ENCODE data around the gene CDYL. TPM values are rescaled to one million over a fixed set of nuclear protein-coding genes. Genes with fewer than 3 reads are reported as not detected.
A peak's percentile ranks its signal among the peaks of the same experiment; 100 is the strongest.

CDYL gene
- total and polyA plus RNA-seq, 2 experiments from 2014 or later, result 38.0 to 60.8 TPM

GRCh38 chr6:4803343-4803744 is 27.1 kb downstream of the CDYL start:
- no peak for TF ChIP-seq CTCF (IDR thresholded peaks at IDR 0.05; ENCODE audit: low read depth, low read length)
- Histone ChIP-seq H3K27me3 (no peaks in the 10 kb centered on the region), H3K36me3 (no peaks in the 10 kb centered on the region), H3K4me3 (no peak overlapping the region), H3K4me1 (ENCODE audit: low read depth) (peaks cover 18% of the 10 kb centered on the region), H3K9me3 (ENCODE audit: low read depth) (no peaks in the 10 kb centered on the region), H3K27ac (no peak overlapping the region)
- DNase-seq (ENCODE audit: low read depth in 1 of 2, low spot score in 1 of 2), result no peak

GRCh38 chr6:4804095-4804494 is 27.9 kb downstream of the CDYL start:
- no peaks in the 10 kb centered on the region for H3K9me3 ChIP-seq (ENCODE audit: low read depth)
- DNase-seq (ENCODE audit: low read depth in 1 of 2, low spot score in 1 of 2), result peak in 1 of 2 donors; percentile 55
- no peak overlapping the region for H3K4me3 ChIP-seq
- H3K4me1 ChIP-seq (ENCODE audit: low read depth), result peaks cover 18% of the 10 kb centered on the region
- no peaks in the 10 kb centered on the region for H3K36me3 ChIP-seq
- H3K27ac ChIP-seq, result no peak overlapping the region
- TF ChIP-seq CTCF (IDR thresholded peaks at IDR 0.05; ENCODE audit: low read depth, low read length), result no peak
- no peaks in the 10 kb centered on the region for H3K27me3 ChIP-seq

GRCh38 chr6:4805553-4806336 is 29.5 kb downstream of the CDYL start:
- no peak overlapping the region for H3K27ac ChIP-seq
- H3K4me1 ChIP-seq (ENCODE audit: low read depth), result peaks cover 18% of the 10 kb centered on the region
- H3K9me3 ChIP-seq (ENCODE audit: low read depth), result no peaks in the 10 kb centered on the region
- peak; percentile 39 to 45 for DNase-seq (ENCODE audit: low read depth in 1 of 2, low spot score in 1 of 2)
- no peaks in the 10 kb centered on the region for H3K27me3 ChIP-seq
- no peaks in the 10 kb centered on the region for H3K36me3 ChIP-seq
- no peak overlapping the region for H3K4me3 ChIP-seq
- peak; percentile 61 for TF ChIP-seq CTCF (IDR thresholded peaks at IDR 0.05; ENCODE audit: low read depth, low read length)

- Histone ChIP-seq H3K36me3 (no peaks in the 10 kb centered on the region), H3K9me3 (ENCODE audit: low read depth) (no peaks in the 10 kb centered on the region), H3K27ac (peak overlapping the region; percentile 12), H3K4me3 (no peak overlapping the region), H3K4me1 (ENCODE audit: low read depth) (peaks cover 18% of the 10 kb centered on the region), H3K27me3 (no peaks in the 10 kb centered on the region)
- no peak for DNase-seq (ENCODE audit: low read depth in 1 of 2, low spot score in 1 of 2)
- TF ChIP-seq CTCF (IDR thresholded peaks at IDR 0.05; ENCODE audit: low read depth, low read length), result no peak
Observed at GRCh38 chr6:4806337-4806725, 30.1 kb downstream of the CDYL start.

GRCh38 chr6:4806791-4807190 is 30.6 kb downstream of the CDYL start:
- TF ChIP-seq CTCF (IDR thresholded peaks at IDR 0.05; ENCODE audit: low read depth, low read length), result no peak
- H3K4me1 ChIP-seq (ENCODE audit: low read depth), result peaks cover 18% of the 10 kb centered on the region
- H3K36me3 ChIP-seq, result no peaks in the 10 kb centered on the region
- no peaks in the 10 kb centered on the region for H3K27me3 ChIP-seq
- H3K27ac ChIP-seq, result peak overlapping the region; percentile 12
- no peaks in the 10 kb centered on the region for H3K9me3 ChIP-seq (ENCODE audit: low read depth)
- no peak overlapping the region for H3K4me3 ChIP-seq
- no peak for DNase-seq (ENCODE audit: low read depth in 1 of 2, low spot score in 1 of 2)

Measured in cardiac muscle cell (in vitro differentiated cells and primary cell).